ENCODE data around the gene OR8B2.

DNA sequence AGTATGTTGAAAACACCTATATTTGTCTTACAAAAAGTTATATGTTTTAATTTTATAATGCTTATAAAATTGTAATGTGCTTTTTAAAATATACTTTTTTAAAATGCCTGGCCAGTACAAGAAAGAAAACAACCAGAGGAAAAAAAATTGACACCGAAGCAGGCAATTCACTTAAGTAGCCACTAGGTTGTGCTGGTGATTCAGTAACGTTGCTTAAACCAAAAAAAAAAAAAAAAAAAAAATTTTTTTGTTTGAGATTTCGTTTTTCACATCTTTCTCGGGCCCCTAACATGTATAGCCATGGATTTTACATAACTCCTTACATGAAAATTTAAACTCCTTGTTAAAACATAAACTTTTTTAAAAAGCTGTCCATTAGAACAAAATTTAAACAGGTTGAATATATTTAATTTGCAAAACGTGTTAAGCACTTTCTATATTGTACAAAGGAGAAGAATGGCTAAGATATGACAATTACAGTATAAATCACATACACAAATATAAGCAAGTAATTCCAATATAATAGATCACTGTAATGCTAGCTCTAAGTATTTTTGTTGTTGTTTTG lies 31.1 kb upstream of the OR8B2 start:
- TF ChIP-seq, protein P1, sequence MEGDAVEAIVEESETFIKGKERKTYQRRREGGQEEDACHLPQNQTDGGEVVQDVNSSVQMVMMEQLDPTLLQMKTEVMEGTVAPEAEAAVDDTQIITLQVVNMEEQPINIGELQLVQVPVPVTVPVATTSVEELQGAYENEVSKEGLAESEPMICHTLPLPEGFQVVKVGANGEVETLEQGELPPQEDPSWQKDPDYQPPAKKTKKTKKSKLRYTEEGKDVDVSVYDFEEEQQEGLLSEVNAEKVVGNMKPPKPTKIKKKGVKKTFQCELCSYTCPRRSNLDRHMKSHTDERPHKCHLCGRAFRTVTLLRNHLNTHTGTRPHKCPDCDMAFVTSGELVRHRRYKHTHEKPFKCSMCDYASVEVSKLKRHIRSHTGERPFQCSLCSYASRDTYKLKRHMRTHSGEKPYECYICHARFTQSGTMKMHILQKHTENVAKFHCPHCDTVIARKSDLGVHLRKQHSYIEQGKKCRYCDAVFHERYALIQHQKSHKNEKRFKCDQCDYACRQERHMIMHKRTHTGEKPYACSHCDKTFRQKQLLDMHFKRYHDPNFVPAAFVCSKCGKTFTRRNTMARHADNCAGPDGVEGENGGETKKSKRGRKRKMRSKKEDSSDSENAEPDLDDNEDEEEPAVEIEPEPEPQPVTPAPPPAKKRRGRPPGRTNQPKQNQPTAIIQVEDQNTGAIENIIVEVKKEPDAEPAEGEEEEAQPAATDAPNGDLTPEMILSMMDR (IDR thresholded peaks at IDR 0.05): peak in 3 of 7 experiments; percentile 40 to 64 (median 53)
- TF ChIP-seq POLR2A (IDR thresholded peaks at IDR 0.05) (no peak), EP300 (IDR thresholded peaks at IDR 0.05) (no peak), POLR2AphosphoS5 (IDR thresholded peaks at IDR 0.05) (no peak)
